HCT116 (cell line): ENCODE results near the gene SRGN. TPM values are rescaled to one million over a fixed set of nuclear protein-coding genes. Genes with fewer than 3 reads are reported as not detected.

ENCODE experiments used
- ATAC-seq: fragments of 200-7000 bp; cut with Tn5 transposase; 2 replicates; pipeline ENCODE4 v1.9.1; 2020; ENCODE audit warnings: mild to moderate bottlenecking, moderate library complexity
- BruUV-seq: library from RNA; stranded (reverse); fragments of 400-500 nt; replicated peaks from 2 replicates; lab custom pipeline; 2021; lab: Mats Ljungman, UMichigan
- CTCF ChIA-PET: fragments of 300-600 bp; sonication (Branson Sonifier 250); formaldehyde crosslinking; loops from one replicate; lab custom pipeline; 2021; ENCODE audit warnings: antibody characterized with exemption; lab: Charles Lee
- POLR2A ChIA-PET: fragments of 300-600, 350-600 bp; sonication (Branson Sonifier 250); formaldehyde crosslinking; loops from one replicate; lab custom pipeline; 2021; ENCODE audit warnings: antibody characterized with exemption; lab: Charles Lee
- RAD21 ChIA-PET, 2 experiments: fragments of 300-600 bp; sonication (Branson Sonifier 250); formaldehyde crosslinking; loops; one replicate each; lab custom pipeline; 2023; ENCODE audit warnings: low total read pairs in 2 of 2; ENCODE audit not compliant: uncharacterized antibody in 2 of 2, unreplicated experiment in 2 of 2, low non-redundant PET in 1 of 2; lab: Charles Lee
- DNase-seq: peaks from one replicate; pipeline ENCODE4 v3.0.0-alpha.2; 2010; ENCODE audit warnings: low read depth, low spot score
- H2AFZ ChIP-seq: fragments of 200-600 bp; shearing (Covaris generic), sonication (generic); 2 replicates; pipeline ENCODE4 v1.6.1; 2017; ENCODE audit warnings: low read depth, mixed run types, mixed read lengths, antibody characterized with exemption, low read length; ENCODE audit not compliant: poor library complexity, severe bottlenecking
- H3K27ac ChIP-seq: 2 replicates; pipeline ENCODE4 v1.5.1; 2012; ENCODE audit warnings: low read depth, low read length
- H3K27me3 ChIP-seq: fragments of 200-600 bp; sonication (generic); 2 replicates; pipeline ENCODE4 v1.6.1; 2016; ENCODE audit warnings: mixed run types, low read length, mixed read lengths; ENCODE audit not compliant: insufficient read depth
- H3K36me3 ChIP-seq, 2 experiments: fragments of 200-500 bp in 1 of 2; fragments of 200-600 bp in 1 of 2; sonication (Bioruptor generic) in 1 of 2; sonication (generic) in 1 of 2; 2 replicates each; pipeline versions ENCODE4 v1.5.1 to v1.6.1; 2014 to 2016; ENCODE audit warnings: low read length in 2 of 2, inconsistent platforms in 1 of 2, mixed read lengths in 1 of 2, mixed run types in 1 of 2; ENCODE audit not compliant: insufficient read depth in 2 of 2, control insufficient read depth in 1 of 2
- H3K4me1 ChIP-seq, 2 experiments: fragments of 200-600 bp in 1 of 2; sonication (generic) in 1 of 2; 2 replicates each; pipeline versions ENCODE4 v1.5.1 to v1.6.1; 2012 to 2017; ENCODE audit warnings: low read length in 2 of 2, inconsistent platforms in 1 of 2, mild to moderate bottlenecking in 1 of 2, mixed read lengths in 1 of 2, mixed run types in 1 of 2, moderate library complexity in 1 of 2; ENCODE audit not compliant: insufficient read depth in 2 of 2, control insufficient read depth in 1 of 2
- H3K4me2 ChIP-seq: fragments of 200-600 bp; sonication (generic); 2 replicates; pipeline ENCODE4 v1.6.1; 2017; ENCODE audit warnings: mixed run types, low read length, mixed read lengths
- H3K4me3 ChIP-seq, 2 experiments: fragments of 200-600 bp in 1 of 2; sonication (generic) in 1 of 2; replicated peaks in 1 of 2; 2 replicates each; pipeline ENCODE4 v1.5.1; 2011 to 2016; ENCODE audit warnings: low read length in 2 of 2, control low read depth in 1 of 2, low read depth in 1 of 2, mild to moderate bottlenecking in 1 of 2, mixed read lengths in 1 of 2, mixed run types in 1 of 2
- H3K79me2 ChIP-seq: fragments of 200-600 bp; sonication (generic); 2 replicates; pipeline ENCODE4 v1.6.1; 2017; ENCODE audit warnings: mild to moderate bottlenecking, mixed run types, low read length, moderate library complexity, mixed read lengths; ENCODE audit not compliant: insufficient read depth
- H3K9ac ChIP-seq: fragments of 200-600 bp; sonication (generic); 2 replicates; pipeline ENCODE4 v1.6.1; 2016; ENCODE audit warnings: low read length, mixed read lengths
- H3K9me2 ChIP-seq: fragments of 200-600 bp; sonication (generic), shearing (Covaris generic); 2 replicates; pipeline ENCODE4 v1.6.1; 2017; ENCODE audit warnings: mixed run types, mild to moderate bottlenecking, moderate library complexity; ENCODE audit not compliant: insufficient read depth
- H3K9me3 ChIP-seq, 2 experiments: fragments of 200-500 bp in 1 of 2; fragments of 200-600 bp in 1 of 2; sonication (Bioruptor generic) in 1 of 2; sonication (generic) in 1 of 2; 2 replicates each; pipeline ENCODE4 v1.6.1; 2014 to 2017; ENCODE audit warnings: low read length in 2 of 2, mixed read lengths in 2 of 2, inconsistent platforms in 1 of 2, low read depth in 1 of 2, mild to moderate bottlenecking in 1 of 2, mixed run types in 1 of 2, moderate library complexity in 1 of 2; ENCODE audit not compliant: control insufficient read depth in 1 of 2, insufficient read depth in 1 of 2
- H4K20me1 ChIP-seq: fragments of 200-600 bp; sonication (generic), shearing (Covaris generic); 2 replicates; pipeline ENCODE4 v1.6.1; 2017; ENCODE audit warnings: mixed run types, mild to moderate bottlenecking, moderate library complexity; ENCODE audit not compliant: insufficient read depth
- ATF3 ChIP-seq: IDR thresholded peaks from 2 replicates; pipeline ENCODE4 v1.6.1; 2012
- CBX3 ChIP-seq: IDR thresholded peaks from 2 replicates; pipeline ENCODE4 v1.6.1; 2012; ENCODE audit warnings: low read depth
- CTCF ChIP-seq, 3 experiments: fragments of 200-600 bp in 1 of 3; sonication (generic) in 1 of 3; IDR thresholded peaks in 2 of 3; conservative IDR thresholded peaks in 1 of 3; 2 replicates each; pipeline ENCODE4 v1.5.1; 2012 to 2017; ENCODE audit warnings: low read depth in 2 of 3, low read length in 2 of 3, antibody characterized with exemption in 1 of 3, borderline replicate concordance in 1 of 3, control low read depth in 1 of 3, mild to moderate bottlenecking in 1 of 3, mixed read lengths in 1 of 3, mixed run types in 1 of 3, moderate library complexity in 1 of 3; ENCODE audit not compliant: insufficient read depth in 1 of 3
- EGR1 ChIP-seq: IDR thresholded peaks from 2 replicates; pipeline ENCODE4 v1.6.1; 2012; ENCODE audit warnings: low read depth
- ELF1 ChIP-seq: IDR thresholded peaks from 2 replicates; pipeline ENCODE4 v1.6.1; 2012; ENCODE audit warnings: low read depth, borderline replicate concordance
- EZH2 ChIP-seq: fragments of 200-600 bp; sonication (generic); IDR thresholded peaks from 2 replicates; pipeline ENCODE4 v1.6.1; 2017; ENCODE audit warnings: antibody characterized with exemption, mixed run types
- FOSL1 ChIP-seq: IDR thresholded peaks from 2 replicates; pipeline ENCODE4 v1.6.1; 2012; ENCODE audit warnings: low read depth
- POLR2A ChIP-seq: IDR thresholded peaks from 2 replicates; pipeline ENCODE4 v1.7.0; 2011; ENCODE audit warnings: borderline replicate concordance; ENCODE audit not compliant: insufficient read depth, insufficient read length; ENCODE audit errors: extremely low read depth
- POLR2AphosphoS5 ChIP-seq: IDR thresholded peaks from 2 replicates; pipeline ENCODE4 v1.6.1; 2011; ENCODE audit warnings: mild to moderate bottlenecking, low read depth, low read length, moderate library complexity
- REST ChIP-seq: IDR thresholded peaks from 2 replicates; pipeline ENCODE4 v1.6.1; 2012; ENCODE audit warnings: low read depth
- TCF7L2 ChIP-seq: IDR thresholded peaks from 2 replicates; pipeline ENCODE4 v1.7.0; 2011; ENCODE audit warnings: borderline replicate concordance, inconsistent platforms; ENCODE audit not compliant: insufficient read depth, insufficient read length; ENCODE audit errors: extremely low read depth
- YY1 ChIP-seq: IDR thresholded peaks from 2 replicates; pipeline ENCODE4 v1.6.1; 2011; ENCODE audit warnings: low read length, low read depth, moderate library complexity, mild to moderate bottlenecking; ENCODE audit not compliant: insufficient replicate concordance; ENCODE audit errors: extremely low read depth
- ZBTB33 ChIP-seq: IDR thresholded peaks from 2 replicates; pipeline ENCODE4 v1.6.1; 2011; ENCODE audit warnings: mild to moderate bottlenecking, low read length, moderate library complexity; ENCODE audit not compliant: insufficient replicate concordance; ENCODE audit errors: extremely low read depth
- ZNF274 ChIP-seq: fragments of 200-500 bp; sonication (Bioruptor generic); IDR thresholded peaks from 2 replicates; pipeline ENCODE4 v1.6.1; 2014; ENCODE audit warnings: mild to moderate bottlenecking, low read depth, low read length, inconsistent platforms
- intact Hi-C: fragments of 100-400 bp; cut with micrococcal nuclease; formaldehyde crosslinking; loops from 2 replicates; pipeline ENCODE4 v1.10.0; 2022
- total RNA-seq: library from RNA; stranded (reverse); gene quantifications from one replicate; pipeline ENCODE4 v1.2.1, GENCODE V29; 2021; ENCODE audit not compliant: unreplicated experiment

Gene SRGN
- total RNA-seq, 1 experiment from 2014 or later: 1.8 TPM

- POLR2A ChIA-PET: no interaction called here
- H3K9me3 ChIP-seq: no peaks in the 10 kb centered on the region
- H4K20me1 ChIP-seq: no peaks in the 10 kb centered on the region
- no peaks in the 10 kb centered on the region for H3K9me2 ChIP-seq
- no peak overlapping the region for H3K4me2 ChIP-seq
- H3K9ac ChIP-seq: no peak overlapping the region
- no TSS peak for BruUV-seq
- CTCF ChIA-PET: no interaction called here
- no peaks in the 10 kb centered on the region for H3K4me1 ChIP-seq
- DNase-seq (no peak), ATAC-seq (no peak)
- H3K27me3 ChIP-seq: no peaks in the 10 kb centered on the region
- RAD21 ChIA-PET: no interaction called here
- intact Hi-C loops: no loop called here
- H3K36me3 ChIP-seq: no peaks in the 10 kb centered on the region
- no peak overlapping the region for H3K4me3 ChIP-seq
- H3K79me2 ChIP-seq: no peaks in the 10 kb centered on the region
- H2AFZ ChIP-seq: no peak overlapping the region
- no peak for TF ChIP-seq ZBTB33
- TF ChIP-seq POLR2AphosphoS5: no peak
- no peak for TF ChIP-seq ELF1
- TF ChIP-seq ATF3: no peak
- TF ChIP-seq CBX3: no peak
- no peak for TF ChIP-seq ZNF274
- no peak for TF ChIP-seq FOSL1
- TF ChIP-seq YY1: no peak
- no peak for TF ChIP-seq EZH2
- no peak for TF ChIP-seq CTCF (IDR thresholded peaks at IDR 0.05 in 2 of 3, conservative IDR thresholded peaks at IDR 0.05 in 1 of 3; ENCODE audit: borderline replicate concordance in 1 of 3, insufficient read depth in 1 of 3, low read depth in 2 of 3, low read length in 2 of 3)
- TF ChIP-seq TCF7L2: no peak
- TF ChIP-seq POLR2A: no peak
- no peak for TF ChIP-seq REST
- TF ChIP-seq EGR1: no peak
- no peak overlapping the region for H3K27ac ChIP-seq
These were observed 16.3 kb upstream of the SRGN start for GRCh38 chr10:69071610-69072009.
